ENCODE data around the gene SDHAF2.
"Not testable (repeated sequence)": the region's sequence is repeated elsewhere in the genome, so short reads cannot be mapped to it uniquely, and the experiment has no call there.

DNA sequence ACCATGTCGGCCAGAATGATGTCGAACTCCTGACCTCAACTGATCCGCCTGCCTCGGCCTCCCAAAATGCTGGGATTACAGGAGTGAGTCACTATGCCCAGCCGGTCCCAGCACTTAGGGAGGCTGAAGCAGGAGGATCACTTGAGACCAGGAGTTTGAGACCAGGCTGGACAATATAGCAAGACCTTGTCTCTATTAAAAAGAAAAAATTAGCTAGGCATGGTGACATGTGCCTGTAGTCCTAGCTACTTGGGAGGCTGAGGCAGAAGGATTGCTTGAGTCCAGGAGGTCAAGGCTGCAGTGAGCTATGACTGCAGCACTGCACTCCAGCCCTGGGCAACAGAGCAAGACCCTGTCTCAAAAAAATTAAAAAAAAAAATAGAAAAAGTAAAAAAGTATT, 46.1 kb upstream of the SDHAF2 start:
- not testable (repeated sequence) for TF ChIP-seq CTCF, POLR2A (IDR thresholded peaks at IDR 0.05)

All from upper lobe of left lung (tissue), 4 donors.